ENCODE measurements around the gene HADHB.
"Not testable (repeated sequence)": the region's sequence is repeated elsewhere in the genome, so short reads cannot be mapped to it uniquely, and the experiment has no call there.

The HADHB gene

GRCh38 chr2:26327291-26328272 lies 82.8 kb downstream of the HADHB start:
- Histone ChIP-seq H3K4me2 (ENCODE audit: low read length) (no peak overlapping the region), H3K27ac (no peak overlapping the region), H2AFZ (no peak overlapping the region), H3K27me3 (ENCODE audit: control insufficient read depth, insufficient read depth, low read length) (no peaks in the 10 kb centered on the region), H3K36me3 (ENCODE audit: control insufficient read depth, insufficient read depth, low read length) (no peaks in the 10 kb centered on the region), H3K4me1 (no peaks in the 10 kb centered on the region), H3K9me3 (ENCODE audit: control insufficient read depth, low read length) (no peaks in the 10 kb centered on the region), H3K4me3 (ENCODE audit: low read depth, low read length) (no peak overlapping the region), H3K79me2 (no peaks in the 10 kb centered on the region), H3K9ac (no peak overlapping the region)
- no peak for TF ChIP-seq CTCF (IDR thresholded peaks at IDR 0.05)

- not testable (repeated sequence) for H3K9me3 ChIP-seq (ENCODE audit: control insufficient read depth, low read length); H2AFZ ChIP-seq; H3K79me2 ChIP-seq; H3K4me2 ChIP-seq (ENCODE audit: low read length); H3K27ac ChIP-seq; H3K9ac ChIP-seq; H3K4me1 ChIP-seq; H3K36me3 ChIP-seq (ENCODE audit: control insufficient read depth, insufficient read depth, low read length); H3K27me3 ChIP-seq (ENCODE audit: control insufficient read depth, insufficient read depth, low read length); H3K4me3 ChIP-seq (ENCODE audit: low read depth, low read length)
Observed at GRCh38 chr2:26329083-26329482, 84.3 kb downstream of the HADHB start.

DNA sequence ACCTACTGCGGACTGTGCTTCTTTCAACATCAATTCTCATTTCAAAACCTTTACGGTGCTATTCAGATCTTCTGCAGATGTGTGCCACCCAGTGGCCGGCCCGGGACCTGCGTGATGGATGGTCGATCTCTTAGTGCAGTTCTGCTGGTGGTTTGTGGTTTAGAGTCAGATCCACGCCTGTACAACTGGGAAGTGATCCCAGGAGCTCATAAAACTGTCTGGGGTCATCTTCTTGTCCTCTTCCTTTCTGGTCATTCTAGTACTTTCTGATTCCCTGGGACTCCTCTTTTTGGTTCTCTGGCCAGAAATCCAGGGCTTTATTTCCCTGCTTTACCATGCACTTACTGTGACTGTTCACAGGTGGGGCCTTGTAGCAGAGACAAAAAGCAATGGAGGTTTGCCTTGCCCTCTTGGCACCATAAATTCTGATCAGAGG lies 85.4 kb downstream of the HADHB start:
- Histone ChIP-seq H2AFZ (no peak overlapping the region), H3K79me2 (no peaks in the 10 kb centered on the region), H3K27me3 (ENCODE audit: control insufficient read depth, insufficient read depth, low read length) (no peaks in the 10 kb centered on the region), H3K9me3 (ENCODE audit: control insufficient read depth, low read length) (no peaks in the 10 kb centered on the region), H3K36me3 (ENCODE audit: control insufficient read depth, insufficient read depth, low read length) (no peaks in the 10 kb centered on the region), H3K9ac (no peak overlapping the region), H3K27ac (no peak overlapping the region), H3K4me3 (ENCODE audit: low read depth, low read length) (no peak overlapping the region), H3K4me1 (no peaks in the 10 kb centered on the region), H3K4me2 (ENCODE audit: low read length) (peak overlapping the region; percentile 30)
- peak; percentile 92 for TF ChIP-seq CTCF (IDR thresholded peaks at IDR 0.05)

- TF ChIP-seq CTCF (IDR thresholded peaks at IDR 0.05): no peak
- no peak overlapping the region for H2AFZ ChIP-seq
- H3K27ac ChIP-seq: no peak overlapping the region
- no peak overlapping the region for H3K4me3 ChIP-seq (ENCODE audit: low read depth, low read length)
- no peak overlapping the region for H3K9ac ChIP-seq
- no peaks in the 10 kb centered on the region for H3K79me2 ChIP-seq
- H3K4me1 ChIP-seq: no peaks in the 10 kb centered on the region
- H3K27me3 ChIP-seq (ENCODE audit: control insufficient read depth, insufficient read depth, low read length): no peaks in the 10 kb centered on the region
- H3K4me2 ChIP-seq (ENCODE audit: low read length): no peak overlapping the region
- H3K36me3 ChIP-seq (ENCODE audit: control insufficient read depth, insufficient read depth, low read length): no peaks in the 10 kb centered on the region
- H3K9me3 ChIP-seq (ENCODE audit: control insufficient read depth, low read length): no peaks in the 10 kb centered on the region
Observed at GRCh38 chr2:26330604-26331003, 85.9 kb downstream of the HADHB start.

DNA sequence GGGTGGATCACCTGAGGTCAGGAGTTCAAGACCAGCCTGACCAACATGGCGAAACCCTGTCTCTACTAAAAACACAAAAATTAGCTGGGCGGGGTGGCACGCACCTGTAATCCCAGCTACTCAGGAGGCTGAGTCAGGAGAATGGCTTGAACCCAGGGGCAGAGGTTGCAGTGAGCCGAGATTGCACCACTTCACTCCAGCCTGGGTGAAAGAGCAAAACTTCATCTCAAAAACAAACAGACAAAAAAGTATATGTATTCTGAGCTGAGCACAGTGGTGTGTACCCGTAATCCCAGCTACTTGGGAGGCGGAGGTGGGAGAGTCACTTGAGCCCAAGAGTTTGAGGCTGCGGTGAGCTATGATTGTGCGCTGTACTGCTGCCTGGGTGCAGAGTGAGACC lies 86.6 kb downstream of the HADHB start:
- not testable (repeated sequence) for H3K27ac ChIP-seq; H3K27me3 ChIP-seq (ENCODE audit: control insufficient read depth, insufficient read depth, low read length); H3K36me3 ChIP-seq (ENCODE audit: control insufficient read depth, insufficient read depth, low read length); H3K4me2 ChIP-seq (ENCODE audit: low read length); H3K4me3 ChIP-seq (ENCODE audit: low read depth, low read length); H2AFZ ChIP-seq; H3K4me1 ChIP-seq; H3K9ac ChIP-seq; H3K79me2 ChIP-seq; H3K9me3 ChIP-seq (ENCODE audit: control insufficient read depth, low read length)
